Keratinocyte (primary cell): ENCODE data around the gene BRF1.

Experiments
- CTCF ChIP-seq, 3 experiments: IDR thresholded peaks in 1 of 3; conservative IDR thresholded peaks in 1 of 3; optimal IDR thresholded peaks in 1 of 3; 2 replicates in 2 of 3; 3 replicates in 1 of 3; pipeline versions ENCODE3 to v1.5.1; 2011; ENCODE audit warnings: low read length in 3 of 3, mild to moderate bottlenecking in 3 of 3, moderate library complexity in 2 of 3, control low read depth in 1 of 3, inconsistent platforms in 1 of 3; ENCODE audit not compliant: insufficient read depth in 2 of 3; ENCODE audit errors: extremely low read depth in 1 of 3
- EZH2 ChIP-seq: IDR thresholded peaks from one replicate; pipeline ENCODE4 v1.6.1; 2012; ENCODE audit warnings: inconsistent platforms, mild to moderate bottlenecking, low read length, moderate library complexity

DNA sequence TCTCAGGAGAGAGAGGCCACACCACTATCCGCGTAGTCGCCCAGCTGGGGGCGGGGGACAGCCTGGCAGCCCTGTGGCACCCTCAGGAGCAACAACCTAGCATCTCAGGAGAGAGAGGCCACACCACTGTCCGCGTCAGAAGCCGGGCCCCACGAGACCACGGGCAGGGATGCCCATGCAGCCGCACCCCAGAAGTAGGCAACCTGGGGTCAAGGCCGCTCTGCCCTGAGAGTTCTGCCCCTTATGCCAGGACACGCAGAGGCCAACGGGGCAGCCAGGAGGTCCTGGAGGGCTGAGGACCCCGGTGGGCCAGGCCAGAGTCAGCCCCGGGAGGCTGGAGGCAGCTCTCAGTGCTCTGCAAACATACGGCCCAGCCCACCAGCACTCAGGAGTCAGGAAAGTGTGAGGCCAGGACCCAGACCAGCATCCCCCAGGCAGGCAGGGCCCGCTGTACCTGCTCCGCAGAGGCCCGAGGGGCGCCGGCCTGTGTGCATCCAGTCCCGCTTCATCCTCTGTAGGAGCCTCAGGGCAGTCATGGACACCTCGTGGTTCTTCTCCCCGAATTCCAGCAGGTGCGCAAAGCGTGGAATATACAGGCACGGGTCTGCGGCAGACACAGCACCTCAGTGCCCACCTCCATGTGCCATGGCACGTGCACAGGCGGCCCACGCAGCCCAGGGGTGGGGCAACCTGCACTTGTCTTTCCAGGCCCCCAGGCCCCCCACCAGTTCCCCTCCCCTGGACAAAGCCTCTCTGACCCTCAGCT is 59.8 kb downstream of the BRF1 start:
- TF ChIP-seq CTCF (optimal IDR thresholded peaks at IDR 0.05 in 1 of 3, IDR thresholded peaks at IDR 0.05 in 1 of 3, conservative IDR thresholded peaks at IDR 0.05 in 1 of 3; ENCODE audit: extremely low read depth in 1 of 3, insufficient read depth in 2 of 3, low read length in 3 of 3): no peak
- no peak for TF ChIP-seq EZH2
